ENCODE data around the gene CLCN6. TPM values are rescaled to one million over a fixed set of nuclear protein-coding genes. Genes with fewer than 3 reads are reported as not detected.

The CLCN6 gene
- total RNA-seq, 1 donor from 2014 or later: 94.3 TPM

DNA sequence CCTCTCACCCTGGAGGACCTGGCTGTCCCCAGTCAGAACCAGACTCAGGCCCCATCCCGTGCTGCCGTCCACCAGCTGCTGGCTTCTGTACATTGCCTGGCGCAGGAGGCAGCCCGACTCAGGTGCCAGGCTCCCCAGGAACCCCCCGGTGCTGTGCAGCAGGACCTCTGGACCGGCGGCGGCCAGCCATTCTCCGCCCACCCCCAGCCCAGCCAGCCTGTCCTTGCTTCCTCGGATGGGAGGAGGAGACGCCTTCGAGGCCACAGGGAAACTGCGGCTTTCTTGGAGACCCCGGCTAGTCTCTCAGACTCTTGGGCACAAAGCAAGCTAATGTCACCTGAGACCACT lies 39.6 kb upstream of the CLCN6 start:
- Mint-ChIP-seq H3K27ac (ENCODE audit: unreplicated experiment) (no peak overlapping the region), H3K4me3 (ENCODE audit: unreplicated experiment) (no peak overlapping the region), H3K36me3 (ENCODE audit: unreplicated experiment) (no peaks in the 10 kb centered on the region), H3K27me3 (ENCODE audit: unreplicated experiment) (peaks cover 10% of the 10 kb centered on the region), H3K9me3 (ENCODE audit: unreplicated experiment) (peaks cover under 1% of the 10 kb centered on the region), H3K4me1 (ENCODE audit: low read depth, unreplicated experiment) (peaks cover 6% of the 10 kb centered on the region)
- TF ChIP-seq, protein P1, sequence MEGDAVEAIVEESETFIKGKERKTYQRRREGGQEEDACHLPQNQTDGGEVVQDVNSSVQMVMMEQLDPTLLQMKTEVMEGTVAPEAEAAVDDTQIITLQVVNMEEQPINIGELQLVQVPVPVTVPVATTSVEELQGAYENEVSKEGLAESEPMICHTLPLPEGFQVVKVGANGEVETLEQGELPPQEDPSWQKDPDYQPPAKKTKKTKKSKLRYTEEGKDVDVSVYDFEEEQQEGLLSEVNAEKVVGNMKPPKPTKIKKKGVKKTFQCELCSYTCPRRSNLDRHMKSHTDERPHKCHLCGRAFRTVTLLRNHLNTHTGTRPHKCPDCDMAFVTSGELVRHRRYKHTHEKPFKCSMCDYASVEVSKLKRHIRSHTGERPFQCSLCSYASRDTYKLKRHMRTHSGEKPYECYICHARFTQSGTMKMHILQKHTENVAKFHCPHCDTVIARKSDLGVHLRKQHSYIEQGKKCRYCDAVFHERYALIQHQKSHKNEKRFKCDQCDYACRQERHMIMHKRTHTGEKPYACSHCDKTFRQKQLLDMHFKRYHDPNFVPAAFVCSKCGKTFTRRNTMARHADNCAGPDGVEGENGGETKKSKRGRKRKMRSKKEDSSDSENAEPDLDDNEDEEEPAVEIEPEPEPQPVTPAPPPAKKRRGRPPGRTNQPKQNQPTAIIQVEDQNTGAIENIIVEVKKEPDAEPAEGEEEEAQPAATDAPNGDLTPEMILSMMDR (IDR thresholded peaks at IDR 0.05; ENCODE audit: partially characterized antibody, unreplicated experiment): no peak
- no peak for DNase-seq

DNA sequence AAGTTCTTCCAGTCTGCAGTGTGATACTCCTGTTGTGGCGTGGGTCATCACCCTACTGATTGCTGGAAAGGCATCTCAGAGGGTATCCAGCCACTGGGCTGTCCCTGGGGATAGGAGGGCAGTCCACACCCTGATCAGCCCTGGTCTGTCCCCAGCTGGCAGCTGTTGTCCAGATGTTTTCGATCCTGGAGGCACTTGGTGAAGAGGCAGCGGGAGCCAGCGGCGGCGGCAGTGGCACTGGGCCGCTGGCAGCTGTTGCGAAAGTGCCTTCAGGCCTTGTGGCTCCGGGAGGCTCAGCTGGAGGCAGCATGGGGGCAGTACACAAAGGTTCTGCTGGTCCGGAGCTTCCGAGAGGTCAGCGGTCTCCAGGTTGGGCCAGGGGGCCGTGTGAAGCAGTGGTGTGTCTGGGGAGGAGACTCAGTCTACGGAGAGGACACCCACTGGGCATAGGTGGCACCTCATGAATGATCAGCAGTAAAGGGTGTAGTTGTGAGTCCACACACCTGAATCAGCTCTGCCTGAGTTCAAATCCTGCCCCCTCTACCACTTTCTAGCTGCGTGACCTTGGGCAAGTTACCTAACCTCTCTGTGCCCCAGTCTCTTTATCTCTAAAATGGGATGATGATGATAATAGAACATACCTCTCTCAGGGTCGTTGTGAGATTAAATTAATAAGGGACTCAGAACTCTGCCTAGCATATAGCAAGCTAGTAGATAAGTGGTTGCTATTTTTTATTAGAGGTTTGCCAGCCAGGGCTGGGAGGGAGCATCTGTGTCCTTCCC lies 37.9 kb upstream of the CLCN6 start:
- DNase-seq: no peak
- Mint-ChIP-seq H3K27ac (ENCODE audit: unreplicated experiment) (no peak overlapping the region), H3K4me3 (ENCODE audit: unreplicated experiment) (no peak overlapping the region), H3K9me3 (ENCODE audit: unreplicated experiment) (peaks cover 1% of the 10 kb centered on the region), H3K36me3 (ENCODE audit: unreplicated experiment) (no peaks in the 10 kb centered on the region), H3K4me1 (ENCODE audit: low read depth, unreplicated experiment) (peaks cover 6% of the 10 kb centered on the region), H3K27me3 (ENCODE audit: unreplicated experiment) (peaks cover 7% of the 10 kb centered on the region)
- TF ChIP-seq, protein P1 (IDR thresholded peaks at IDR 0.05; ENCODE audit: partially characterized antibody, unreplicated experiment): no peak

DNA sequence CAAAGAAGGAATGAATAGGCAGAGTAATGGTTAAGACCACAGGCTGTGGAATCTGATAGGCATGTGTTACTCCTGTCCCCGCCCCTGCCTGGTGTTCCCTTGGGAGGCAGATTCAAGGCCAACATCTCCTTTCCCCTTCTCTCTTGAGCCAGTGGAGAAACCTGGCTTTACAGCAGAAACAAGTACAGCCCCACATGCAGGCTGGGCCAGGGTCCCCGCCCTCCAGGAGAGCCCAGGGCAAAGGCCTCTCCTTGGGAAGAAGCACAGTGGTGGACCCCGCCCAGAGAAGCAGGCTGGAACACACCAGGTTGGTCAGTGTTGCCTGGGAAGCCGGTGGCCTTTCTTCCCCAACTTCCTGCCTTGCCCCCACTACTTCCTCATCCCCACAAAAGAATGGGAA lies 37.2 kb upstream of the CLCN6 start:
- Mint-ChIP-seq H3K36me3 (ENCODE audit: unreplicated experiment) (no peaks in the 10 kb centered on the region), H3K27me3 (ENCODE audit: unreplicated experiment) (peaks cover 3% of the 10 kb centered on the region), H3K9me3 (ENCODE audit: unreplicated experiment) (peaks cover 1% of the 10 kb centered on the region), H3K4me3 (ENCODE audit: unreplicated experiment) (no peak overlapping the region), H3K27ac (ENCODE audit: unreplicated experiment) (no peak overlapping the region), H3K4me1 (ENCODE audit: low read depth, unreplicated experiment) (peaks cover 3% of the 10 kb centered on the region)
- TF ChIP-seq, protein P1 (IDR thresholded peaks at IDR 0.05; ENCODE audit: partially characterized antibody, unreplicated experiment): no peak
- DNase-seq: no peak

DNA sequence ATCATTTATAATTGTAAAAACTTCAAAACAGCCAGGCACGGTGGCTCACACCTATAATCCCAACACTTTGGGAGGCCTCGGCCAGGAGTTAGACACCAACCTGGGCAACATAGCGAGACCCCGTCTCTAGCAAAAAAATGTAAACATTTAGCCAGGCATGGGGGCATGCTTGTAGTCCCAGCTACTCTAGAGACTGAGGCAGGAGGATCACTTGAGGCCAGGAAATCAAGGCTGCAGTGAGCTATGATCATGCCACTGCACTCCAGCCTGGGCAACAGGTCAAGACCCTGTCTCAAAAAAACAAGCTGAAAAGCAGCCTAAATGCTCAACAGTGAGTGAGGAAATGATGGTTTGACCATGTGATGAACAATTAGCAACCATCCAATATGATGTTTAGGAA lies 36.7 kb upstream of the CLCN6 start:
- H3K4me1 Mint-ChIP-seq (ENCODE audit: low read depth, unreplicated experiment): peaks cover 3% of the 10 kb centered on the region
- H3K9me3 Mint-ChIP-seq (ENCODE audit: unreplicated experiment): peaks cover 1% of the 10 kb centered on the region
- TF ChIP-seq, protein P1 (IDR thresholded peaks at IDR 0.05; ENCODE audit: partially characterized antibody, unreplicated experiment): no peak
- H3K4me3 Mint-ChIP-seq (ENCODE audit: unreplicated experiment): no peak overlapping the region
- no peaks in the 10 kb centered on the region for H3K36me3 Mint-ChIP-seq (ENCODE audit: unreplicated experiment)
- no peak overlapping the region for H3K27ac Mint-ChIP-seq (ENCODE audit: unreplicated experiment)
- peaks cover 2% of the 10 kb centered on the region for H3K27me3 Mint-ChIP-seq (ENCODE audit: unreplicated experiment)
- DNase-seq: no peak

DNA sequence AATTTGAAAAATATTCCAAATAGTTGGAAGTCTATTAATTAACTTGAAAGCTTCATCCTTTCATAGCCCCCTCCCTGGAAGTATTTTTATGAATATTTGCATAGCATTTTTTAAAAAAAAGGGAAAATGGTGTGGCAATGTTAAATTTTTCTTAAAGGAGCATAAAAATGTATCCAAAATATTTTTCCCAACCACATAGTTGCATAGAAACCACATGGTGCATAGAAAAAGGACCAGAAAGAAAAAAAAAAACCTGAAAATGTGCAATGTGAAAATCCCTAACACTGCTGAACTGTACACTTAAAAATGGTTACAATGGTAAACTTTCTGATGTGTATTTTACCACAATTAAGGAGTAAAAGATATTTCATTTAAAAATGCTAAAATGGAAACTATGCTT lies 36.0 kb upstream of the CLCN6 start:
- Mint-ChIP-seq H3K27me3 (ENCODE audit: unreplicated experiment) (peaks cover 4% of the 10 kb centered on the region), H3K36me3 (ENCODE audit: unreplicated experiment) (no peaks in the 10 kb centered on the region), H3K4me1 (ENCODE audit: low read depth, unreplicated experiment) (peaks cover 3% of the 10 kb centered on the region), H3K27ac (ENCODE audit: unreplicated experiment) (no peak overlapping the region), H3K9me3 (ENCODE audit: unreplicated experiment) (peaks cover 1% of the 10 kb centered on the region), H3K4me3 (ENCODE audit: unreplicated experiment) (no peak overlapping the region)
- no peak for DNase-seq
- TF ChIP-seq, protein P1 (IDR thresholded peaks at IDR 0.05; ENCODE audit: partially characterized antibody, unreplicated experiment): no peak
